GM12878 (cell line): ENCODE data around the gene TIMP3. TPM values are rescaled to one million over a fixed set of nuclear protein-coding genes. Genes with fewer than 3 reads are reported as not detected.

ENCODE experiments used
- ATAC-seq: fragments of 200-7000 bp; cut with Tn5 transposase; 3 replicates; pipeline ENCODE4 v1.9.1; 2020; ENCODE audit warnings: mild to moderate bottlenecking, moderate library complexity
- BruUV-seq: library from RNA; stranded (reverse); fragments of 400-500 nt; replicated peaks from 2 replicates; lab custom pipeline; 2021; lab: Mats Ljungman, UMichigan
- CTCF ChIA-PET: fragments of 300-600 bp; sonication (Branson Sonifier 250); formaldehyde crosslinking; extraction: SDS; loops from one replicate; lab custom pipeline; 2021; ENCODE audit warnings: inconsistent platforms; lab: Yijun Ruan, JAX
- POLR2A ChIA-PET: fragments of 350-600 bp; formaldehyde crosslinking; extraction: SDS; loops from one replicate; lab custom pipeline; 2021; ENCODE audit warnings: inconsistent platforms; lab: Charles Lee
- RAD21 ChIA-PET: fragments of 300-600 bp; sonication (Branson Sonifier 250); formaldehyde crosslinking; loops from one replicate; lab custom pipeline; 2023; ENCODE audit warnings: antibody characterized with exemption; ENCODE audit not compliant: unreplicated experiment; lab: Charles Lee
- SMC1A ChIA-PET: fragments of 300-600 bp; sonication (Branson Sonifier 250); formaldehyde crosslinking; loops from one replicate; lab custom pipeline; 2023; ENCODE audit not compliant: unreplicated experiment, uncharacterized antibody; lab: Charles Lee
- DNase-seq: peaks from one replicate; pipeline ENCODE4 v3.0.0-alpha.2; 2011; ENCODE audit warnings: low read depth, low spot score
- FAIRE-seq: peaks from 3 replicates; lab custom pipeline; 2011; peaks lifted over from hg19 to GRCh38; lab: Jason Lieb, UNC
- H2AFZ ChIP-seq: 2 replicates; pipeline ENCODE4 v1.6.0; 2011; ENCODE audit warnings: low read depth, low read length, control low read depth; ENCODE audit not compliant: control insufficient read depth
- H3K27ac ChIP-seq: 2 replicates; pipeline ENCODE4 v1.5.1; 2011; ENCODE audit warnings: control low read depth; ENCODE audit not compliant: control insufficient read depth, insufficient read depth
- H3K27me3 ChIP-seq, 2 experiments: replicated peaks in 1 of 2; 2 replicates each; pipeline versions ENCODE4 v1.6.0 to v1.6.1; 2011; ENCODE audit warnings: low read length in 1 of 2; ENCODE audit not compliant: control insufficient read depth in 2 of 2, insufficient read depth in 2 of 2
- H3K36me3 ChIP-seq, 2 experiments: 2 replicates each; pipeline ENCODE4 v1.5.1; 2011; ENCODE audit warnings: low read length in 1 of 2; ENCODE audit not compliant: control insufficient read depth in 2 of 2, insufficient read depth in 2 of 2
- H3K4me1 ChIP-seq: 2 replicates; pipeline ENCODE4 v1.6.1; 2011; ENCODE audit warnings: mild to moderate bottlenecking, low read length, moderate library complexity, mixed read lengths; ENCODE audit not compliant: control insufficient read depth, insufficient read depth
- H3K4me2 ChIP-seq: 2 replicates; pipeline ENCODE4 v1.6.0; 2011; ENCODE audit warnings: control low read depth; ENCODE audit not compliant: control insufficient read depth, insufficient read depth
- H3K4me3 ChIP-seq: fragments of 200-600 bp; sonication (generic); 2 replicates; pipeline ENCODE4 v1.5.1; 2016
- H3K79me2 ChIP-seq: 2 replicates; pipeline ENCODE4 v1.6.0; 2011; ENCODE audit warnings: low read length; ENCODE audit not compliant: control insufficient read depth, insufficient read depth
- H3K9ac ChIP-seq: 2 replicates; pipeline ENCODE4 v1.8.0; 2011; ENCODE audit warnings: low read length, control low read depth, mixed read lengths; ENCODE audit not compliant: control insufficient read depth, insufficient read depth
- H3K9me3 ChIP-seq: replicated peaks from 3 replicates; pipeline ENCODE4 v1.5.1; 2011; ENCODE audit warnings: mild to moderate bottlenecking, low read length; ENCODE audit not compliant: control insufficient read depth, insufficient read depth
- H4K20me1 ChIP-seq: 2 replicates; pipeline ENCODE4 v1.6.0; 2011; ENCODE audit not compliant: control insufficient read depth, insufficient read depth
- ATF7 ChIP-seq: fragments of 450-650 bp; IDR thresholded peaks from 2 replicates; pipeline ENCODE4 v1.6.1; 2016; ENCODE audit warnings: low read depth, mild to moderate bottlenecking
- BHLHE40 ChIP-seq, 2 experiments: fragments of 450-650 bp in 1 of 2; IDR thresholded peaks; 2 replicates each; pipeline ENCODE4 v1.6.1; 2011 to 2017; ENCODE audit warnings: low read depth in 2 of 2, borderline replicate concordance in 1 of 2, improper control_type of control experiment in 1 of 2, low read length in 1 of 2, mild to moderate bottlenecking in 1 of 2
- BRCA1 ChIP-seq: IDR thresholded peaks from 2 replicates; pipeline ENCODE4 v1.6.1; 2011; ENCODE audit warnings: low read depth, low read length, improper control_type of control experiment
- CEBPB ChIP-seq, 2 experiments: fragments of 150-350 bp in 1 of 2; IDR thresholded peaks; 2 replicates each; pipeline ENCODE4 v1.6.1; 2012 to 2014; ENCODE audit warnings: low read depth in 2 of 2, low read length in 2 of 2, borderline replicate concordance in 1 of 2, inconsistent platforms in 1 of 2
- CHD4 ChIP-seq: fragments of 200-600 bp; sonication (generic); IDR thresholded peaks from 2 replicates; pipeline ENCODE4 v1.6.1; 2016; ENCODE audit warnings: mild to moderate bottlenecking
- CREM ChIP-seq: IDR thresholded peaks from 2 replicates; pipeline ENCODE4 v1.6.1; 2014; ENCODE audit warnings: antibody characterized with exemption, low read depth
- GATAD2B ChIP-seq: fragments of 450-650 bp; conservative IDR thresholded peaks from 2 replicates; pipeline ENCODE4 v1.6.1; 2017; ENCODE audit warnings: low read depth, mild to moderate bottlenecking, moderate library complexity
- HDGF ChIP-seq: fragments of 450-650 bp; IDR thresholded peaks from 2 replicates; pipeline ENCODE4 v1.6.1; 2016; ENCODE audit warnings: antibody characterized with exemption
- JUNB ChIP-seq: IDR thresholded peaks from 2 replicates; pipeline ENCODE4 v1.6.1; 2016; ENCODE audit warnings: antibody characterized with exemption, mild to moderate bottlenecking
- RB1 ChIP-seq: fragments of 450-650 bp; formaldehyde crosslinking; IDR thresholded peaks from 2 replicates; pipeline ENCODE4 v1.6.1; 2017; ENCODE audit warnings: mild to moderate bottlenecking, borderline replicate concordance
- STAT3 ChIP-seq: IDR thresholded peaks from 2 replicates; pipeline ENCODE4 v1.6.1; 2011; ENCODE audit warnings: low read depth, low read length, improper control_type of control experiment
- SUPT20H ChIP-seq: IDR thresholded peaks from 2 replicates; pipeline ENCODE4 v1.6.1; 2011; ENCODE audit warnings: low read depth, mild to moderate bottlenecking, low read length, moderate library complexity, borderline replicate concordance; ENCODE audit not compliant: control insufficient read depth
- SUZ12 ChIP-seq: fragments of 200-600 bp; sonication (generic); IDR thresholded peaks from one replicate; pipeline ENCODE4 v1.6.1; 2018; ENCODE audit warnings: antibody characterized with exemption, mild to moderate bottlenecking; ENCODE audit not compliant: unreplicated experiment
- TCF12 ChIP-seq: IDR thresholded peaks from 2 replicates; pipeline ENCODE4 v1.6.1; 2011; ENCODE audit warnings: low read depth, mild to moderate bottlenecking, low read length
- WGBS: methylation state at CpG from one replicate; pipeline ENCODE4 v1.1.6; 2016; ENCODE audit warnings: low lambda C conversion rate; ENCODE audit not compliant: insufficient replicate concordance, insufficient coverage; ENCODE audit errors: missing lambda C conversion rate; 5-methylcytosine and 5-hydroxymethylcytosine counted together
- in situ Hi-C: fragments of 300-500 bp; cut with MboI; formaldehyde crosslinking; loops from 9 replicates; pipeline ENCODE4 v1.14.3; 2018; ENCODE audit warnings: mixed read lengths
- intact Hi-C: fragments of 100-400 bp; cut with micrococcal nuclease; formaldehyde crosslinking; loops from one replicate; pipeline ENCODE4 v1.14.2; 2022; ENCODE audit not compliant: unreplicated experiment
- polyA plus RNA-seq, 11 experiments: library from polyadenylated mRNA; depleted of rRNA in 4 of 11; unstranded in 6 of 11; stranded (reverse) in 5 of 11; fragments of >200 nt; fragmentation: Nextera tagmentation in 4 of 11; fragmentation: Illumina TruSeq in 1 of 11; extraction: Ambion mirVana in 4 of 11; extraction: Trizol in 1 of 11; gene quantifications; 1 replicate in 1 of 11; 2 replicates in 10 of 11; pipeline versions ENCODE4 v1.2.1 to v1.2.3, GENCODE V29; 2011 to 2016; ENCODE audit warnings: inconsistent platforms in 2 of 11, missing spikeins in 2 of 11, low read depth in 1 of 11
- total RNA-seq, 4 experiments: library from RNA; depleted of rRNA in 3 of 4; stranded (reverse); fragments of >200 nt in 3 of 4; fragmentation: Illumina TruSeq in 1 of 4; extraction: Trizol in 1 of 4; gene quantifications; 2 replicates each; pipeline versions ENCODE4 v1.2.1 to v1.2.3, GENCODE V29; 2013 to 2021
- TF ChIP-seq, protein P1 (sequence below): fragments of 450-650 bp; IDR thresholded peaks from 2 replicates; pipeline ENCODE4 v1.6.1; 2016; ENCODE audit warnings: mild to moderate bottlenecking, moderate library complexity, borderline replicate concordance

TIMP3 gene
- total and polyA plus RNA-seq, 10 of the 15 experiments (the other 5 are each of a cell fraction or from before 2014, with no cell fraction given), result 0.01 to 0.74 (median 0.27) TPM; not detected in 5

DNA sequence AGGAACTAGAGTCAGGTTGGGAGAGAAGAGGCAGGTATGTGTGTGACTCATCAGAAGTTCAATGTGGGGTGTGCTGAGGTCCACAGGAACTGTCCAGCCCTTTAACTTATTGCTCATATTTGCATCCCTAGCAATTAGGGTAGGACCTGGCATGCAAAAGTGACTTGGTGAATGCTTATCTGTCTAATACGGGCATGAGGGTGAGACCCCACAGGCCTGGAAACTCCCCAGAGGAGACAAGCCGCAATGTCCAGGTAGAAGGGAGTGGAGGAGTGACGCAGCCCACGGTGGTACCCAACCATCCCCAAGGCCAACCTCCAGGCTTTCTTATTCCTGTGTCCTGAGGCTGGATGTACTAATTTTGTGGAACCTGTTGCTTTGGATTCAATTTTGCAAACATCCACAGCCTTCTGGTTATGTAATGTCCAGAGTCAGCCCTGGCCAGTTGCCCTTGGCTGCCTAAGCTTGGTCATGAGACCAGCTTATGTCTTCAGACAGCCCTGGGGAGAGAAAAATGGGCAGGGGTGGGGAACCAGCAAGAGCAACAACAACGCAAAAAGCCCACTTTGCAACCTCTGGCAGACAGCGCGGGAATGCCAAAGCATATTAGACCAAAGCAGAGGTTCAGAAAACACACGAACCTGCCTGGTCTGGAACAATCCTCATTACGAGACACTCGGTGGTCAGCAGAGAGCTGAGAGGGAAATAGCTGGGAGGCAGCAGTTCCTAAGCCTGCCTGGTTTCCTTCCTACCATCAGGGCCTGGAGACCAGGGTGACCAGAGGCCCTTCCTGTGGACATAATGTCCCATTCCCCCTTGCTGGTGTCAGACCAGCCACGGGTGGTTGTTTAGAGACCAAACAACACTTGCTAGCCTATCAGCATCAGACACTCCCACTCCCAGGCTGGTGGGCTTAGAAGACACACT lies 49.3 kb downstream of the TIMP3 start (continued):
- TF ChIP-seq CEBPB (IDR thresholded peaks at IDR 0.05; ENCODE audit: borderline replicate concordance in 1 of 2, low read depth in 2 of 2, low read length in 2 of 2), result no peak
- no peak for TF ChIP-seq CREM

DNA sequence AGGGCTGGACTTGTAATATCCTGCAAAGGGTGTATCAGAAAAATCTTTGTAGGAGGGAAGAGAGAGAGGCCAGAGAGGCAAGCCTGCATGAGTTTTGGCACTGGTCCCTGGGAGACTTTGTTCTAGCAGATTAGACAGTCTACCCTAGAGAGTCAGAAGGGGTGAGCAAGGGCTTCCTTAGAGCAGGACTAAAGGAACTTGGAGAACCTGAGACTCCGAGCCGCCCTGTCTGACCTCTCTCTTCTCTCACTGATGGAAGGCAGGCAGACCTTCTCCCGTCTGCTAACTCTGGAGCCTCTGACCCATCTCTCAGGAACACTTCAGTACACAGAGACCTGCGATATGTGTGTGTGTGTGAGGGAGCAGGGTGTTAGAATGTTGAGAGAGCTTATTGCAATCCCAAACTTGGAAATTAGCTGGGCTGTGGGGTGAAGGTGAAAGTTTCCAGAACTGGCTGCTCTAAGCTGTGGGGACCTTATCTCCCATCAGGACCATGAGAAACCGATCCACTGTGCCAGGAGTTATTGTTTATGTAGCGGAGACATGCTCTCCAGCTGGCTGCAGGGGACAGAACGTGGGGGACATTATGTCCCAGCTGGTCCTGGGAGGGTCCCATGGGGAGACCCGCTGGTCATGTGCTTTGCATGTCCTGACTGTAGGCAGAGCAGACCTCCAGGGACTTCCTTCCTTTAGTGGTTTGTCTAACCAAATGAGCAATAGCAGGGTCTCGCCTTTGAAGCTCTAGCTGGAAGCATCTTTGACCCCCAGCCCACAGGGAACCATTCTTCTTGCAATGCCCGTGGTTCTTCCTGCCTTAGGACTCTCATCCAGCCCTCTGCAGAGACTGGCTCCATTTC lies 51.1 kb downstream of the TIMP3 start:
- Histone ChIP-seq H3K27me3 (no peaks in the 10 kb centered on the region), H3K36me3 (no peaks in the 10 kb centered on the region), H2AFZ (no peak overlapping the region), H3K4me1 (no peaks in the 10 kb centered on the region), H3K9ac (no peak overlapping the region), H3K79me2 (no peaks in the 10 kb centered on the region), H3K9me3 (no peaks in the 10 kb centered on the region), H3K4me3 (no peak overlapping the region), H4K20me1 (no peaks in the 10 kb centered on the region; the same call in 1 of the 2 replicates), H3K27ac (no peak overlapping the region), H3K4me2 (no peak overlapping the region)
- ATAC-seq, result no peak
- SMC1A ChIA-PET, result no interaction called here
- no peak for FAIRE-seq
- WGBS, result 7% methylated on average over 10 of the region's 10 CpGs
- no TSS peak for BruUV-seq
- TF ChIP-seq CHD4 (no peak), GATAD2B (no peak), STAT3 (no peak), JUNB (no peak), BRCA1 (no peak), SUPT20H (no peak), ATF7 (no peak), BHLHE40 (IDR thresholded peaks at IDR 0.05; ENCODE audit: borderline replicate concordance in 1 of 2, low read depth in 2 of 2, low read length in 1 of 2) (no peak), TCF12 (no peak), RB1 (no peak), HDGF (no peak), SUZ12 (no peak)
- TF ChIP-seq, protein P1, sequence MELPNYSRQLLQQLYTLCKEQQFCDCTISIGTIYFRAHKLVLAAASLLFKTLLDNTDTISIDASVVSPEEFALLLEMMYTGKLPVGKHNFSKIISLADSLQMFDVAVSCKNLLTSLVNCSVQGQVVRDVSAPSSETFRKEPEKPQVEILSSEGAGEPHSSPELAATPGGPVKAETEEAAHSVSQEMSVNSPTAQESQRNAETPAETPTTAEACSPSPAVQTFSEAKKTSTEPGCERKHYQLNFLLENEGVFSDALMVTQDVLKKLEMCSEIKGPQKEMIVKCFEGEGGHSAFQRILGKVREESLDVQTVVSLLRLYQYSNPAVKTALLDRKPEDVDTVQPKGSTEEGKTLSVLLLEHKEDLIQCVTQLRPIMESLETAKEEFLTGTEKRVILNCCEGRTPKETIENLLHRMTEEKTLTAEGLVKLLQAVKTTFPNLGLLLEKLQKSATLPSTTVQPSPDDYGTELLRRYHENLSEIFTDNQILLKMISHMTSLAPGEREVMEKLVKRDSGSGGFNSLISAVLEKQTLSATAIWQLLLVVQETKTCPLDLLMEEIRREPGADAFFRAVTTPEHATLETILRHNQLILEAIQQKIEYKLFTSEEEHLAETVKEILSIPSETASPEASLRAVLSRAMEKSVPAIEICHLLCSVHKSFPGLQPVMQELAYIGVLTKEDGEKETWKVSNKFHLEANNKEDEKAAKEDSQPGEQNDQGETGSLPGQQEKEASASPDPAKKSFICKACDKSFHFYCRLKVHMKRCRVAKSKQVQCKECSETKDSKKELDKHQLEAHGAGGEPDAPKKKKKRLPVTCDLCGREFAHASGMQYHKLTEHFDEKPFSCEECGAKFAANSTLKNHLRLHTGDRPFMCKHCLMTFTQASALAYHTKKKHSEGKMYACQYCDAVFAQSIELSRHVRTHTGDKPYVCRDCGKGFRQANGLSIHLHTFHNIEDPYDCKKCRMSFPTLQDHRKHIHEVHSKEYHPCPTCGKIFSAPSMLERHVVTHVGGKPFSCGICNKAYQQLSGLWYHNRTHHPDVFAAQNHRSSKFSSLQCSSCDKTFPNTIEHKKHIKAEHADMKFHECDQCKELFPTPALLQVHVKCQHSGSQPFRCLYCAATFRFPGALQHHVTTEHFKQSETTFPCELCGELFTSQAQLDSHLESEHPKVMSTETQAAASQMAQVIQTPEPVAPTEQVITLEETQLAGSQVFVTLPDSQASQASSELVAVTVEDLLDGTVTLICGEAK, result no peak
- POLR2A ChIA-PET, result no interaction called here
- in situ Hi-C loops (no loop called here), intact Hi-C loops (no loop called here)
- CTCF ChIA-PET, result interaction anchor here (1.5 kb wide), 1 partner anchor 9 kb away, joined by 4 read pairs; no protein-coding TSS in a partner anchor
- RAD21 ChIA-PET, result no interaction called here
- no peak for DNase-seq
